Measurements from ENCODE around the gene ORC2.

DNA sequence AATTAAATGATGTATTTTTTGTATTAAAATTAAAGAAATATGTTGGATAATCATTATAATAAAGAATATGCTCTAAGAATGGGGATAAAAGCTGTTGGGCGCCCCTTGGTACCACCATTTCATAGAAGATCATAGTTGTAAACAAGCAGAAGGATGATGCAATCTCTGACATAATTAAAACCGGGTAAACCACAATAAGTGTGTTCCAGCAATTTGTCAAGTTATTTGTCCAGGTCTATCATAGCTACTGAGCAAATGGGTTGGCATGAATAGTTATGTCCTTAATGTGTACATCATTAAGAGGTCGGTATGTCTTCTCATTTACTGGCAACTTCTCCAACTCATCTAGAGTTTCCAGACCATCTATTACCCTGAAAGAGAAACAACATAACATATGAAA is 92.3 kb downstream of the ORC2 start:
- TF ChIP-seq, protein P1, sequence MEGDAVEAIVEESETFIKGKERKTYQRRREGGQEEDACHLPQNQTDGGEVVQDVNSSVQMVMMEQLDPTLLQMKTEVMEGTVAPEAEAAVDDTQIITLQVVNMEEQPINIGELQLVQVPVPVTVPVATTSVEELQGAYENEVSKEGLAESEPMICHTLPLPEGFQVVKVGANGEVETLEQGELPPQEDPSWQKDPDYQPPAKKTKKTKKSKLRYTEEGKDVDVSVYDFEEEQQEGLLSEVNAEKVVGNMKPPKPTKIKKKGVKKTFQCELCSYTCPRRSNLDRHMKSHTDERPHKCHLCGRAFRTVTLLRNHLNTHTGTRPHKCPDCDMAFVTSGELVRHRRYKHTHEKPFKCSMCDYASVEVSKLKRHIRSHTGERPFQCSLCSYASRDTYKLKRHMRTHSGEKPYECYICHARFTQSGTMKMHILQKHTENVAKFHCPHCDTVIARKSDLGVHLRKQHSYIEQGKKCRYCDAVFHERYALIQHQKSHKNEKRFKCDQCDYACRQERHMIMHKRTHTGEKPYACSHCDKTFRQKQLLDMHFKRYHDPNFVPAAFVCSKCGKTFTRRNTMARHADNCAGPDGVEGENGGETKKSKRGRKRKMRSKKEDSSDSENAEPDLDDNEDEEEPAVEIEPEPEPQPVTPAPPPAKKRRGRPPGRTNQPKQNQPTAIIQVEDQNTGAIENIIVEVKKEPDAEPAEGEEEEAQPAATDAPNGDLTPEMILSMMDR (IDR thresholded peaks at IDR 0.05), result no peak
- TF ChIP-seq POLR2A (IDR thresholded peaks at IDR 0.05), result no peak
- TF ChIP-seq POLR2AphosphoS5 (IDR thresholded peaks at IDR 0.05; ENCODE audit: insufficient read depth in 1 of 2, low read depth in 1 of 2), result no peak
